GM18499 (cell line): ENCODE results near the gene ADAMTSL3.

Experiments used
- ATAC-seq: cut with Tn5 transposase; IDR thresholded peaks from one replicate; pipeline ENCODE4 v1.9.1; 2021; ENCODE audit warnings: moderate number of reproducible peaks; ENCODE audit not compliant: insufficient read depth, unreplicated experiment

Gene ADAMTSL3, protein sequence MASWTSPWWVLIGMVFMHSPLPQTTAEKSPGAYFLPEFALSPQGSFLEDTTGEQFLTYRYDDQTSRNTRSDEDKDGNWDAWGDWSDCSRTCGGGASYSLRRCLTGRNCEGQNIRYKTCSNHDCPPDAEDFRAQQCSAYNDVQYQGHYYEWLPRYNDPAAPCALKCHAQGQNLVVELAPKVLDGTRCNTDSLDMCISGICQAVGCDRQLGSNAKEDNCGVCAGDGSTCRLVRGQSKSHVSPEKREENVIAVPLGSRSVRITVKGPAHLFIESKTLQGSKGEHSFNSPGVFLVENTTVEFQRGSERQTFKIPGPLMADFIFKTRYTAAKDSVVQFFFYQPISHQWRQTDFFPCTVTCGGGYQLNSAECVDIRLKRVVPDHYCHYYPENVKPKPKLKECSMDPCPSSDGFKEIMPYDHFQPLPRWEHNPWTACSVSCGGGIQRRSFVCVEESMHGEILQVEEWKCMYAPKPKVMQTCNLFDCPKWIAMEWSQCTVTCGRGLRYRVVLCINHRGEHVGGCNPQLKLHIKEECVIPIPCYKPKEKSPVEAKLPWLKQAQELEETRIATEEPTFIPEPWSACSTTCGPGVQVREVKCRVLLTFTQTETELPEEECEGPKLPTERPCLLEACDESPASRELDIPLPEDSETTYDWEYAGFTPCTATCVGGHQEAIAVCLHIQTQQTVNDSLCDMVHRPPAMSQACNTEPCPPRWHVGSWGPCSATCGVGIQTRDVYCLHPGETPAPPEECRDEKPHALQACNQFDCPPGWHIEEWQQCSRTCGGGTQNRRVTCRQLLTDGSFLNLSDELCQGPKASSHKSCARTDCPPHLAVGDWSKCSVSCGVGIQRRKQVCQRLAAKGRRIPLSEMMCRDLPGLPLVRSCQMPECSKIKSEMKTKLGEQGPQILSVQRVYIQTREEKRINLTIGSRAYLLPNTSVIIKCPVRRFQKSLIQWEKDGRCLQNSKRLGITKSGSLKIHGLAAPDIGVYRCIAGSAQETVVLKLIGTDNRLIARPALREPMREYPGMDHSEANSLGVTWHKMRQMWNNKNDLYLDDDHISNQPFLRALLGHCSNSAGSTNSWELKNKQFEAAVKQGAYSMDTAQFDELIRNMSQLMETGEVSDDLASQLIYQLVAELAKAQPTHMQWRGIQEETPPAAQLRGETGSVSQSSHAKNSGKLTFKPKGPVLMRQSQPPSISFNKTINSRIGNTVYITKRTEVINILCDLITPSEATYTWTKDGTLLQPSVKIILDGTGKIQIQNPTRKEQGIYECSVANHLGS (N-terminal part only)

DNA sequence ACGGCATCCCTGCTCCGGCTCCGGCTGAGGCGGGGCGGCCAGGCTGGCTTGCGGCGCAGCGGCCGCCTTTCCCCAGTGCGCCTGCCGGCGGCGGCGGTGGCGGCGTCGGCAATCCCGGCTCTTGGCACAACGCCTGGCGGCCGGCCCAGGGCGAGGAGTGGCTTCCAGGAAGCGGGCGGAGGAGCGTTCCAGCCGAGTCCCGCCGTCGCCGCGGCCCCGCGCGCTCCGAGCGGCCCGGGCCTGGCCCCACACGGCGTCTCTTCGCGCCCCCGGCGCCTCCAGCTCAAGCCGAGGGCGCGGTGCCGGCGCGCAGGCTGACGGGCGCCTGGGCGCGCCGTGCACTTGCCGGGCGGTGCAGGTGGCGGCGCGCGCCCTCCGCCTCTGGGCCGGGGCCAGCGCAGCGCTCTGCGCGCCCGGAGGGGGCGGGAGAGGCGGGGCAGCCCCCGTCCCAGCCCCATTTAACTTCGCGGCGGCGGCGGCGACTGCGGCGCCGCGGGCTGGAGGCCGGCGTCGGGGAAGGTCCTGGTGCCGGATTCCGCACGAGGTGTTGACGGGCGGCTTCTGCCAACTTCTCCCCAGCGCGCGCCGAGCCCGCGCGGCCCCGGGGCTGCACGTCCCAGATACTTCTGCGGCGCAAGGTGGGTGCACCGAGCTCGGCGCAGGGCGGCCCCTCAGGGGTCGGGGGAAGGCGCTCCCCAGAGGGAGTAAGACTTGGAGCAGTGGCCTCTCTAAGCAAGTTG, at the start of gene ADAMTSL3:
TSS of gene ADAMTSL3 (plus strand) at position 485 of the 740 bp plus-strand sequence. CDS start 1,639 bp downstream, outside the sequence.
- no peak for ATAC-seq

DNA sequence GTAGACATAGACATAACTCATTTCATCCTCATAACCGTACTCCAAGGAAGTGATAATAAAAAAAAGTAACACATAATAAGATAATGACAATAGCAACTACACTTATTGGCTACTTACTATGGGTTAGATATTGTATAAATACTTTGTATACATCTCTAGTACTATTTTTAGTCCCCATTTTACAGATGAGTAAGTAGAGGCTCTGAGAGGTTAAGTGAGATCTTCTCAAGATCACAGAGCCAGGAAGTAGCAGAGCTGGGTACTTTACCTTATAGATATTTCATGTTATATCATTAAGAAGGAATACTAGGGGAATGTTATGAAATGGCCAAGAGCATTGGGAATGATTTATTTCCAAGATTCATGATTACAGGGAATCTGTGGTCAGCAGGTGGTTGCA, 49.4 kb upstream of the ADAMTSL3 start:
- ATAC-seq, result no peak

DNA sequence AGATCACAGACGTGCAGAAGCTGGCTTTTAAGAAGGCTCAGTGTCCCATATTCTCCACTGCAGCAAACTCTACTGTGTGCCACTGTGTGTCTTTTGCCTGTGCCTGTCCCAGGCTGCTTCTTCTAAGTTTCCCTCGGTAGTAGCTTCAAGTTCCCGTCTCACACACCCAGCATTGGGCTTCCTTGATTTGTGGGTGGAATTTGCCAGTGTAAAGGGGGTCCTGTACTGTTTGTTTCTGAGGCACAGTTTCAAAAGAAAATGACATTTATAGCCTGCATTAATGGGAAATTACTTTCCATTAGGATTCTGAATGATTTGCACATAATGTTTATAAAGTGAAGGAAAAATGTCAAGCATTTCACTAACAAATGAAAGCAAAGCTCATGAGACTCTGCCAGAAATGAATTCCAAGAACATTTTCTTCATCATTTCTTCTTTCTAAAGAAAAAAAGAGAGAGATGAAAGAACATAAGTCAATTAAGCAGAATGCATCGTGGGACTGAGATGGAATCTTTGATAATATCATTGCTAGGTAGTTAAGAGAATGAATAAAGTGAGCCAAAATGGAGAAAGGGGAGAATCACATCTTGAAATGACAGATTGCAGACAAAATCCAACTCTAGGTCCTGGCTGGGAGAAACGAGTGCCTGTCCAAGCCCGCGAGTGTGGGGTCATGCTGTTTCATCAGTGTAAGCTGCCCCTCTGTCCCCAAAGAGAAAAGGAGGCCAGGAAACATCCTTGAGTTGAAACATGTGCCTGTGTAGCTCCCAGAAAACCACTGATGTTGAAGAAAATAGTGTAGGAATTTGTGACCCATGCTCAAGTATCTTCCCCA, 48.6 kb upstream of the ADAMTSL3 start:
- ATAC-seq, result no peak

DNA sequence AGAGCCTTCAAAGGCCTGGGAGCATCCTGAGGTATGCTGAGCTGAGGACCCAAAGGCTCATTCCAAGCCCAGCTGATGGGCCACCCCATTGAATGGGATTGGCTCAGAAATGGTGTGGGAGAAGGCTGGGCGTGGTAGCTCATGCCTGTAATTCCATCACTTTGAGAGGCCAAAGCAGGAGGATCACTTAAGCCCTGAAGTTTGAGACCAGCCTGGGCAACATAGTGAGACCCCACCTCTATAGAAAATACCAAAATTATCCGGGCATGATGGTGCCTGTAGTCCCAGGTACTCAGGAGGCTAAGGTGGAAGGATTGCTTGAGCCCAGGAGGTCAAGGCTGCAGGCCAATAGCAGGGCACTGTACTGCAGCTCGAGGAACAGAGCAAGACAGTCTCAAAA, 43.8 kb upstream of the ADAMTSL3 start:
- ATAC-seq, result no peak

DNA sequence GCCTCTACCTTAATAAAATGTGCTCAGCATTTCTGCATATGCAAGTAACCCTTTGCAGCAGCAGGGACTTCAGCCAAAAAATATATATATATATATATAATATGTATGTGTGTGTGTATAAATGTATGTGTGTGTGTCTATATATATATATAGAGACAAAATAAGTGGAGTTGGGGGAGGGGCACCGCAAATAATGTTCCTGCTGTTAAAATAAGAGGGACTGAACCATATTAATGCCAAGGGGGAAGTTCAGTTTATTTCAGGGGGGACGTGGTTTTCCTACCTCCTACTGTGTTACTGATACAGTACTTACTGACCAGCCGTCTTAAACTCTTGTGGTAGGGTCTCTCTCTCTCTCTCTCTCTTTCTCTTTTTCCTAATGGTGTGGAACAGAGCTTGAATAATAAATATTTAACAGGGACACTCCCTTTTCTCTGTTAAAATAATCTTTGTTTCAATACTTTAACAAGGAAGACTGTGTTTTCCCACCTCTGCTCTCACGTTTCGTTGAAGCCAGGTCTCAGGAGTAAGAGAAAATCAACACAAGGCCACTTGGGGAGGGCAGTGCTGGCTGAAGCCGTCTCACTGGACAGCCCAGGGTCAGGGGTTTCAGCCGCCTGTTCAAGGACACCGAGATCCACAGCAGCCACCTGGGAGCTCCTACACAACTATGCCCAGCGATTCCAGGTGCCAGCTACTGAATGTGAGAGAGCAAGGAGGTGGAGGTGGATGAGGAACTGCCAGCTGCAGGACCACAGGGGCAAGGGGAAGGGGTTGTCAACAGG, 42.8 kb upstream of the ADAMTSL3 start:
- ATAC-seq, result no peak

DNA sequence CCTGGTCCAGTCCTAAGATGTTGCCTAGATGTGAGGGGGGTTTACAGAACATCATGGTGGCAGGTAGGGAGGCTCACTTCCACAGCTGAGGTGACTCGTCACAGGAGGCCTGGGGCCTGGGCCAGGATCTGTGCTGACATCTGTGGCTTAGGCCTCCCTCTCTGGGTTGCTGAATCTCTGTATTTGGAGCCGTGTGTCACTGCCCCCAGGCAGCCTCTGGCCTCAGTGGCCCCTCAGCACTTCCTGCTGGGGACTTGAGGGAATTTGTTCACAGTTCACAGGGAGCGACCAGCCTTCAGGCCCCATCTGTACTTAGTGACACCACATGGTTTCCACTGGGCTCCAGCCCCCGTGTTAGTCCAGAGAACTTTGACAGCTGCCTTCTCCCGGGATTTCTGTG, 41.7 kb upstream of the ADAMTSL3 start:
- ATAC-seq, result no peak

DNA sequence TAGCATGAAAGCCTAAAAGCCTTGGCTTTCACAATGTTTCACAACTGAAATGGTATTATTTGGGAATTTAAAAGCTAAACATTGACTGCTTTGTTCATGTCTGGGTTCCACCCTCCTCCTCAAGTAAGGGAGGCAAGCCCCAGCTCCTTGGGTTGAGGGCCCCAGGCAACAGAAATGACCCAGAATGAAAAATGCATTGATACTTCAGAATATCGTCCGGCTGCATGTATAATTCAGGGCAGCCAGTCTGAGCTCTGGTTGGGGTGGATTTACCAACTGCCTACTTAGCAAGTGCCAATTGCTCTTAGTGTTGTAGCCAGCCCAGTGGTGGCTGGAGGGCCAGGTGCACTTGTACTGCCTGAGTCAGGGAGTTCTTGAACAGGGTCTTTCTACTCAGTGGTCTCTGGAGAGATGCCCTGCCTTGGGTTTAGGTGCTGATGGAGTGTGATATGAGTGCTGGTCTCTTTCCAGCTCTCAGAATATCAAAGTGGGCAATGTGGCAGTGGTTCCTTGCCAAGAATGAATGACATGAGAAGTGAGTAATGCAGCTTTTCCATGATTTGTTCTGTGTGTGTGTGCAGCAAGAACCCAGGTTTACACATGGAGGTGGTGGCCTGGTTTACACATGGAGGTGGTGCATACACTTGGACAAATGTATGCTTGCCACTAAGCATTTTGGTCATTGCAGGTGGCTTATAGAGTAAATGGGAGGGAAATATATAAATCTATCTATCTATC, 40.9 kb upstream of the ADAMTSL3 start:
- no peak for ATAC-seq

DNA sequence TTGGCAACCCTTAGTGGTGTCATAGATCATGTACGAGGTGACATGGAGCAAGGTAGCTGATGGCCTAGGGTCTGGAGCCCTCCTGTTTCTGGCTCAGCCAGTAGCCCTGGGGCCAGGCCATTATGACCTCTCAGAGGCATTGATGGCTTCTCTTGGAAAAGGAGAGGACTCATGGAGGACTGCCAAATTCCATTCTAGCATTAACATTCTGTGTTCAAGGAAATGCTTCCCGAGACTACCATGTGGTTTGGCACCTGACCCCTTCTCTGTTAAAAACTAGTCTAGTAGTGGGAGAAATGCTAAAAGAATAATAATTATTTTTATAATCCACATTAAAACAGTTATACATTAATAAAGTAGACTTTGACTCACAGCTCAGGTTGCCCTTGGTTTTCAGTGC, 40.2 kb upstream of the ADAMTSL3 start:
- ATAC-seq, result no peak

DNA sequence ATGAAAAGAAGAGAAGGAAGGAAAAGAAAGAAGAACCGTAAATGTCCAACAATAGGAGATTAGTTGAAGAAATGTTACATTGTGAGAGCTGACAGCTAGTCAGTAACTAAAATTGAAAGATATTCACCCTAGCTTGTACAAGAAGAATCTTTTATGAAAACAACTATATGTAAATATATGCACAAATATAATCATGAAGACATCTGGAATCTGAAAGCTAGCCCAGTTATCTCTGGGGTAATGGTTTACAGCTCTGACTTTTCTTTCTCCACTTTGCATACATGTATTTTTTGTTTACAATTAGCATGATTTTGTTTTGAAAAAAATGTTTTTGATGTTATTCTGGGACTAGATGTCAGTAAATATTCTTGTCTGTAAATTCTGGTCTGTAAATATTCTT, 37.1 kb upstream of the ADAMTSL3 start:
- no peak for ATAC-seq

DNA sequence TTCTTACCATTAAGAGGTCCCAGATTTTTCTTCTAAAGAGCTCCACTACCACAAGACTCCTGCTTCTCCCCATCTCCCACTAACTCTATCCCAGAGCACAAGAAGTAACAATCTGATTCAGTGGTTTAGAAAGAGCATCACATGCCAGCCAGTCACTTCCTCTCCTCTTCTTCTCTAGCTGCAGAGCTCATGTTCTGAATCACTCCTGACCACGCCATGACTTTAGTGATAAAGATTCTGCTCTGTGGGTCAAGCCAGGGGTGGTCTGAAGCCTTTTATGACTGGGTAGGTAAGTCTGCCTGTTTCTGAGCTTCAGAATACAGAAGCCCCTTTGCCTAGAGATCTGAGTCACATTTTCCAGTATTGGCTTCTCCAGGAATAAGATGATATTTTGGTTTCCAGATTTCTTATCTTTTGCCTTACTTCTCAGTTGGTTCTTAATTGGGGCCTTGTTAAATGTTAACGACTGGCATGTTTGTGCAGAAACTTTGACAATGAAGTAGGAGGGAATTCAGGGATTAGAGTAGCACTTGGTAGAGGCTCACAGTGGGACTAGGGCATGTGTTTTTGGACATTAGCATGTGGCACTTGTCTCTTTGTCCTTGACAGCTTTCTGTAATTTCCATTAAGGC, 27.6 kb upstream of the ADAMTSL3 start:
- ATAC-seq, result no peak

DNA sequence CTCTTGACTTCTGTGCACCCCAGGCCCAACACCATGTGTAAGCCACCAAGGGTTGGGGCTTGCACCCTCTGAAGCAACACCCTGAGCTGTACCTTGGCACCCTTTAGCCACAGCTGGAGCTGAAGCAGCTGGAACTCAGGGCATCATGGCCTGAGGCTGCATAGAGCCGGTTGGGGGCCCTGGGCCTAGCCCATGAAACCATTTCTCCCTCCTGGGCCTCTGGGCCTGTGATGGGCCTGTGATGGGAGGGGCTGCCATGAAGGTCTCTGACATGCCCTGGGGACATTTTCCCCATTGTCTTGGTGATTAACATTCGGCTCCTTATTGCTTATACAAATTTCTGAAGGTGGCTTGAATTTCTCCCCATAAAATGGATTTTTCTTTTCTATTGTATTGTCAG, 22.4 kb upstream of the ADAMTSL3 start:
- no peak for ATAC-seq

DNA sequence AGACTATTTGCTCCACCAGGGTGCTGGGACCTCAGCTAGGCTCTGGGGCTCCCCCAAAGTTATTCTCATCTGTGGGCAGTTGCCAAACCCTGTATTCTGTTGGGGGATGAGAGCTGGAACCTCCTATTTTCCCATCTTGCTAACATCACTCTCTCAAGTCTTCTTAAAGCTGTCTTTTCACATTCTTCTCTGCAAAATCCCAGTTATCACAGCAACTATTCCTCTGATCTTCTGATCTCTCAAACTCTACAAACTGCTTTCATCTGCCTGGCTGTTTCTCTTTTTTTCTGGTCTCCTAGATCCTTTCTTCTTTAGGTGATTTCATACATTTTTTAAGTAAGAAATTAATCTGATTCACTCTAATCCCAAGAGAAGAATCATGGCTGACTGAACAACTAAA, 10.7 kb upstream of the ADAMTSL3 start:
- no peak for ATAC-seq

DNA sequence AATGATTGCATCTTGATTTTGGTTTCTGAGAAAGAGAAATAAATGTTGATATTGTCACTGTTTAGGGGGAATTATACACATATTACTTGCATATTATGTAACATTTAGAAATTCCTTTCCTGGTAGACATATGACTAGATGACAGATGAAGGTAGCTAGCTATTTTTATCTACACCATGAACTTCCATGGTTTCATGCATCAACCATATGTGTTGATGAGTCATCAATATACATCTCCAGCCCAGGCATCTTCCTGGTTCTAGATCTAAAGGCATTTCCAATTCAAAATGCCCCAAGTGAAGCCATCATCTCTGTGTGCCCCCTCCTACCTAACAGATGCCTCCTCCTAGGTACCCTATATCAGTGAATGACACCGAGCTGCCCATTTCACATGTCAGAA, 9.5 kb upstream of the ADAMTSL3 start:
- ATAC-seq, result no peak

DNA sequence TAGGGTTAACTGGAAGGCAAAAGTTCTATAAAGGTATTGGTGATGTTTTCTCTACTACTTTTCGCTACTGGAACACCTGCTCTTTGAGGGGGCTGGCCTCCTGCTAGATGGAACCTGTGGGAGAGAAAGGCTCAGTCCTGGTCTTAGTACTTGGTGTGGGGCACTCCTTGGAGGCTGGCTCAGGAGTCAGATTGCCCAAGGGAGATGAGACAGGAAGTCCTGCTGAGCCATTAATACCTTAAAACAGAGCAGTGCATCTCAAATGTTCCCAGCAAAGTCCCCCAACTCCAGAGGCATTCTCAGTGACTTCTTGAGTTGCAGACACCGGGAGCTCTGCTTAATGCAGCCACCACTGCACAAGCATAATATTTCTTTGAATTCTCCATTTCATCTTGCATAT, 3.1 kb upstream of the ADAMTSL3 start:
- no peak for ATAC-seq

DNA sequence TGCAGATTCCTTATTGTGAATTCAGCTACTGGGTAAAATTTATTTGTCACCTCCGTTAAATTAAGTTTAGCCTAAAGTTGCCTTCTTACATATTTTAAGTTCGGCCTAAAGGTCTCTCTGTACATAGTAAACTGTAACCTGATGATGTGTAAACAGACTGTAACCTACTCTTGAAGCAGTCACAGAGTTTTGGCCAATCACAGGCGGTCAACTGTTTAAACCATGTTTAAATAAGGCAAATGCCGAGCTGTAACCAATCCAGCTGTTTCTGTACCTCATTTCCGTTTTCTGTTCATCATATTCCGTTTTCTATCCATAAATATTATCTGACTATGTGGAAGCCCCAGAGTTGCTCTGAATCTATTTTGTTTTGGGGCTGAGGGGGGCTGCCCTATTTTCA, 2.4 kb upstream of the ADAMTSL3 start:
- ATAC-seq, result no peak

DNA sequence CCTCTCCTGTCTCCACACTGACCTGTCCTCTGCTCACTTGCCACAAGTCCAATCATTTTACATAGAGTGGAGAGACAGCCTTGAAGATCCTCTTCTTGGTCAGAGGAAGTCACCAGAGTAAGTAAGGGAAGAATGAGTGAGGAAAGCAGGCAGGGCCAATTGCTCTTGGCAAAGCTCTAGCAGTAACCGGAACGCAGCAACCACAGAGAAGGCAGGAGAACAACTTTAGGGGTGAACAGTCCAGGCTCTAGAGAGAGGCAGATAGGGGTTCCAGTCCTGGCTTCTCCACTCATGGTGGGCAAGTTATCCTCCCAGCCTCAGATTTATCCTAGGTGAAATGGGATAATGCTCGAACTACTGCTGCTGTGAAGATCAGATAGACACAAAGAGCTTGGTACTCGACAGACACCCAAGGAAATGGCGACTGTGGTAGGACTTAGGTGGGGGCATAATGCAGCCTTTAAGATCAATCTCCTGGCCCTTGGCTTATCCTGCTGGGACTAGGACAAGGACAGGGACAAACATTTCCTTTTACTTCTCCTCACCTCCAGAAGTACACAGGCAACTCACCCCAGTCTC, 1.2 kb upstream of the ADAMTSL3 start:
- no peak for ATAC-seq

DNA sequence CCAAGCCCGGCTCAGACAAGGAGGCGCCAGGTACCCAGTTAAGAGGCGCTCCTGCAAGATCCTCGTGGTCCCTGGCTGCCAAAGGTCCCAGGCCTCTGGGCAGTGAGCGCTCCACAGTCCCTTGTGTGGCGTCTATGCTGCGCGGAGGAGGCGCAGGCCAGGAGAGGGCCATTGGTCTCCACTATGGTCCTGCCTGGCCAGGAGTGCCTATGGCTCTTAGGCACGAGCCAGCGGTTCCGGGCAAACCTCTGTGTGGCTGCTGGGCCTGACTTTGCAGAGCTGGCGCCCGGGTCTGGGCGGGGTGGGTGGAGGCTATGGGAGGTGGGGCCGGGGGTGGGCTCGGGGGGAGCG, 660 bp upstream of the ADAMTSL3 start:
- ATAC-seq, result no peak
